Stimulated activated naive CD8-positive, alpha-beta T cell treated with anti-CD3 and anti-CD28 coated beads, Interleukin-15, Interleukin-2, amounts not matched to agents 100 ng/mL and 50 ng/mL, for 24 hours (primary cell): Measurements from ENCODE around the gene WAC.
A peak's percentile ranks its signal among the peaks of the same experiment; 100 is the strongest.
"Not testable (repeated sequence)": the region's sequence is repeated elsewhere in the genome, so short reads cannot be mapped to it uniquely, and the experiment has no call there.

Experiments used
- H3K27ac Mint-ChIP-seq: one replicate; pipeline ENCODE4 v1.8.0; 2021; ENCODE audit warnings: mild to moderate bottlenecking, mixed read lengths
- H3K27me3 Mint-ChIP-seq: one replicate; pipeline ENCODE4 v1.8.0; 2021; ENCODE audit warnings: mixed read lengths
- H3K36me3 Mint-ChIP-seq: one replicate; pipeline ENCODE4 v1.8.0; 2021; ENCODE audit warnings: low read depth, mixed read lengths
- H3K4me1 Mint-ChIP-seq: one replicate; pipeline ENCODE4 v1.8.0; 2021; ENCODE audit warnings: low read depth, mixed read lengths
- H3K4me3 Mint-ChIP-seq: one replicate; pipeline ENCODE4 v1.8.0; 2021; ENCODE audit warnings: mild to moderate bottlenecking, mixed read lengths
- H3K9me3 Mint-ChIP-seq: one replicate; pipeline ENCODE4 v1.8.0; 2021; ENCODE audit warnings: mixed read lengths

The WAC gene, protein sequence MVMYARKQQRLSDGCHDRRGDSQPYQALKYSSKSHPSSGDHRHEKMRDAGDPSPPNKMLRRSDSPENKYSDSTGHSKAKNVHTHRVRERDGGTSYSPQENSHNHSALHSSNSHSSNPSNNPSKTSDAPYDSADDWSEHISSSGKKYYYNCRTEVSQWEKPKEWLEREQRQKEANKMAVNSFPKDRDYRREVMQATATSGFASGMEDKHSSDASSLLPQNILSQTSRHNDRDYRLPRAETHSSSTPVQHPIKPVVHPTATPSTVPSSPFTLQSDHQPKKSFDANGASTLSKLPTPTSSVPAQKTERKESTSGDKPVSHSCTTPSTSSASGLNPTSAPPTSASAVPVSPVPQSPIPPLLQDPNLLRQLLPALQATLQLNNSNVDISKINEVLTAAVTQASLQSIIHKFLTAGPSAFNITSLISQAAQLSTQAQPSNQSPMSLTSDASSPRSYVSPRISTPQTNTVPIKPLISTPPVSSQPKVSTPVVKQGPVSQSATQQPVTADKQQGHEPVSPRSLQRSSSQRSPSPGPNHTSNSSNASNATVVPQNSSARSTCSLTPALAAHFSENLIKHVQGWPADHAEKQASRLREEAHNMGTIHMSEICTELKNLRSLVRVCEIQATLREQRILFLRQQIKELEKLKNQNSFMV

DNA sequence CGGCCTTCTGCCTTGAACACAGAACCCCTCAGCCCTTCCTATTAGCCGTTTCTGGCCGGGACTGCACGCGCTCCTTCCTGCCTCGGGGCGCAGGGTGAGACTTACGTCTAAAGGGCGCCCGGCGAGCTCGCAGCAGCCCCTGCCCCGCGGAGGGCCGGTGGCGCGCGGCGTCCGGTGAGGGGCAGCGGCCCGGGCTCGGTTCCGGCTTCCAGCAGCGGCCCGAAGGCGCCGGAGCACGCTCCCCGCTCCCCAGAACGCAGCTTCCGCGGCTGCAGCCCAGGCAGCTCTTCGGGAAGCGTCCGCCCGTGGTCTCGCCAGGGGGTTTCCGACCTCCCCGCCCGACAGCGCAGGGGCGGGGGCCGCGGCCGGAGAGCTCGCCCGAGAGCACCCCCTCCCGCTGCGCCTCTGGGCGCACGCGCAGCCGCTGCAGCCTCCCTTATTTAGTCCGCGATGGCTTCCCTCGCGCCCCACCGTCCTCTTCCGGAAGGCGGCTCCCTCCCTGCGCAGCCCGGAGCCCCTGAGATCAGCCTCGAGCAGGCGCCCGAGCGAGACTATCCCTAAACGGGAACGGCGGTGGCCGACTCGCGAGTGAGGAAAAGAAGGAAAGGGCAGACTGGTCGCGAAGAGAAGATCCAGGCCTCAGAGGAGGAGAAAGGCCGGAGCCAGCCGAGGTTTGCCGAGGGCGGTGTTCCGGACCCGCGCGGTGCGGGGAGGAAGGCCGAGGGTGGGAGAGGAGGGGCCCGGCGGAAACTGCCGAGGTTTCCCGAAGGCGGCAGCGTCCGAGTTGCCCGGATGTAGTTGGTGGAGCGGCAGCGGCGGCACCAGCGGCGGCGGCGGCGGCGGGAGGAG is at the start of gene WAC:
Gene WAC (plus strand): TSS at position 782 of the 849 bp plus-strand sequence. CDS start 462 bp downstream, outside the sequence.
- H3K9me3 Mint-ChIP-seq: no peaks in the 10 kb centered on the region
- peak within 1 kb of the TSS; percentile 98 for H3K4me3 Mint-ChIP-seq
- H3K36me3 Mint-ChIP-seq: peaks cover 65% of the 10 kb centered on the region
- no peaks in the 10 kb centered on the region for H3K27me3 Mint-ChIP-seq
- peaks cover 65% of the 10 kb centered on the region for H3K4me1 Mint-ChIP-seq
- peak within 1 kb of the TSS; percentile 100 for H3K27ac Mint-ChIP-seq

DNA sequence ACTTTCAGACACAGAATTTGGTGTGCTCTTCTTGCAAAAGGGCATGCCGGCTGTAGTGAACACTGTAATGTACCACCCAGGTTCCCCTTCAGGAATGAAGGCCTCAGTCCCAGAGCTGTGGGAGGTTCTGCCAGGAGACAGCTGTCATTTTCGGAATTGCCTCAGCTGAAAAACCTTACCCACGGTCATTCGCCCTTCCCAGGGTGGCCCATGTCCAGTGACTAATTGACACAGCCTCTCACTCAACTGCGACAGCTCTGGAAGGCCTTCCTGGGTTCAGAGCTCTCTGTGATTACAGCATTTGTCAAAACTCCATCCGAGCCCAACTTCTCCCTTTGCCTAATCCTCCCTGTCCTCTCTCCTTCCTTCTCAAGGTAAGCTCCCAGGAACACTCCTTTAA is 43.7 kb upstream of the WAC start:
- Mint-ChIP-seq H3K4me3 (no peak overlapping the region), H3K27me3 (peaks cover 3% of the 10 kb centered on the region), H3K9me3 (peaks cover 3% of the 10 kb centered on the region), H3K4me1 (peaks cover 4% of the 10 kb centered on the region), H3K36me3 (no peaks in the 10 kb centered on the region), H3K27ac (no peak overlapping the region)

DNA sequence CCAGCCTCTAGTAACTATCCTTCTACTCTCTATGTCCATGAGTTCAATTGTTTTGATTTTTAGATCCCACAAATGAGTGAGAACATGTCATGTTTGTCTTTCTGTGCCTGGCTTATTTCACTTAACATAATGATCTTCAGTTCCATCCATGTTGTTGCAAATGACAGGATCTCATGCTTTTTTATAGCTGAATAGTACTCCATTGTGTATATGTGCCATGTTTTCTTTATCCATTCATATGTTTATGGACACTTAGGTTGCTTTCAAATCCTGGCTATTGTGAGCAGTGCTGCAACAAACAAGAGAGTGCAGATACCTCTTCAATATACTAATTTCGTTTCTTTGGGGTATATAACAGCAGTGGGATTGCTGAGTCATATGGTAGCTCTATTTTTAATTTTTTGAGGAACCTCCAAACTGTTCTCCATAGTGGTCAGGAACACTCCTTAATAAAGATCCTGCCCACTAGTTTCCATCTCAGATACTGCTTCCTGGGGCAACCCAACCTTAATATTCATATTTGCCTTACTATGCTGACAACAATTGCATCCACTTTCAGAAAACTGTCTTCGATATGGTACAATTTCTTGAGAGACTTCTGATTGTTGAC is 42.6 kb upstream of the WAC start:
- not testable (repeated sequence) for H3K9me3 Mint-ChIP-seq, H3K4me1 Mint-ChIP-seq, H3K4me3 Mint-ChIP-seq, H3K36me3 Mint-ChIP-seq, H3K27me3 Mint-ChIP-seq, H3K27ac Mint-ChIP-seq

DNA sequence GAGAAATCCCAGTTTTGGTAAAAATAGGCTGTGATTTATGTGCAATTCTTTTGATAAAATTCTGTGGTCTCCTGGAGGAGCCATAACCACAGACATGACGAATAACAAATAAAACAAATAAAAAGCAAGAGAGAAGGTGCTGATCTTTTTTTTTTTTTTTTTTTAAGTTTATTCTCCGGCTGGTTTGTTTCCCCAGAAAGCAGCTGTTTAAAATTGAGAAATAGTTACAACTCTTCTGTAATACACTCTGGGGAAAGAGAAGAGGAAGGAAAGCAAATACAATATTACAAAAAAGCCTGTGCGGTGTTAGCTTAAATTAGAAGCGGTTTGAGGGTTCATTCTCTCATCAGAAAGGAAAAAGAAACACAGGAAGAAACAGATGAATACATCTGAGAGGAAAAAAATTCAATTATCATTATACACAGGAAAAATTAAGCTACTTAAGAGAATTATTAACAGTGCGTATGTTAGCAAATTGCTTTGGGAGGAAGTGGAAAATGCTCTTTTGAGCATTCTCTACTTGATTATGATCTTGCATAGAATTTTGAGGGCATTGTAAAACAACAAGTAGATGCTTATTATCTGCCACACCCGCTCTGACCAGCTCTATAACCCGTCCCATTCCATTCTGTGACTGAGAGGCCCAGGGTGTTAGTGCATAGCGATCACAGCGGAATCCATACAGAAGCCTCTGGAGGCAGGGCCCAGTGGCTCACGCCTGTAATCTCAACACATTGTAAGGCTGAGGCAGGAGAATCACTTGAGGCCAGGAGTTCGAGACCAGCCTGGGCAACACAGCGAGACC is 40.6 kb upstream of the WAC start:
- Mint-ChIP-seq H3K9me3 (peaks cover 3% of the 10 kb centered on the region), H3K4me3 (no peak overlapping the region), H3K27ac (no peak overlapping the region), H3K36me3 (no peaks in the 10 kb centered on the region), H3K4me1 (peaks cover under 1% of the 10 kb centered on the region), H3K27me3 (no peaks in the 10 kb centered on the region)

DNA sequence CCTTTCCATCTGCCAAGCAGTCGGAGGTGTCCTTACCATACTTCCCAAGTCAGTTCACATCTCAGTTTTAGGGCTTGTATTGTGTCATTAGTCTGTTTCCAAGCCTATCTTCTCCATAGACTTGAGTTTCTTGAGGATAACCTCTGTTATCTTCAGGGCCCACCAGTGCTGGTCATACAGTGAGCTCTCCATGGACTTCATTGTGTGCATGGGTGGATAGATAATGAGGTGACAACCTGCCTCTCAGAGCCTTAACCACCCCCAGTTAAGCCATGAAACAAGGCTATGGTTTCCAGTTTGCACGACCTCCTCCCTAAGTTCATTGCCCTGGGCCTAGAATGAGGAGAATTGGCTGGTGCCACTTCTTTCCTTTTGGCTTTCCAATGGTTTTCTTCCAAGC is 38.5 kb upstream of the WAC start:
- H3K27me3 Mint-ChIP-seq: no peaks in the 10 kb centered on the region
- peaks cover 3% of the 10 kb centered on the region for H3K9me3 Mint-ChIP-seq
- no peak overlapping the region for H3K4me3 Mint-ChIP-seq
- no peaks in the 10 kb centered on the region for H3K36me3 Mint-ChIP-seq
- H3K27ac Mint-ChIP-seq: no peak overlapping the region
- no peaks in the 10 kb centered on the region for H3K4me1 Mint-ChIP-seq

DNA sequence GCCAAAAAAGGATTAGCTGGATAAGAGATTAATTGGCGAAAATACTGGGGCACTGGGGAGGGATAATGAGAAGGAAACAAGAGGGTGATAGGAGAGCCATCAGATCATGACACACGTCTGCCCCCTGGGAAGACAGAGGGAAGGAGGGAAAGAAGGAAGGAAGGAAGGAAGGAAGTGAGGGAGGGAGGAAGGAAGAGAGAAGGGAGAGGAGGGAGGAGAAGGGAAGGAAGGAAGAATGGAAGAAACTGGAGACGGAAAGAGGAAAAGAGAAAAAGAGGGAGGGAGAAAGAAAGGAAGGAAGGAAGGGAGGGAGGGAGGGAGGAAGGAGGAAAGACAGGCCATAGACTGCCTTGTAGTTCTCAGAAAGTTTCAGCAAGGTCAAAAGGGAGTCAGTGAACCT is 37.8 kb upstream of the WAC start:
- Mint-ChIP-seq H3K4me1 (no peaks in the 10 kb centered on the region), H3K9me3 (peaks cover 2% of the 10 kb centered on the region), H3K27ac (no peak overlapping the region), H3K36me3 (no peaks in the 10 kb centered on the region), H3K4me3 (no peak overlapping the region), H3K27me3 (no peaks in the 10 kb centered on the region)

DNA sequence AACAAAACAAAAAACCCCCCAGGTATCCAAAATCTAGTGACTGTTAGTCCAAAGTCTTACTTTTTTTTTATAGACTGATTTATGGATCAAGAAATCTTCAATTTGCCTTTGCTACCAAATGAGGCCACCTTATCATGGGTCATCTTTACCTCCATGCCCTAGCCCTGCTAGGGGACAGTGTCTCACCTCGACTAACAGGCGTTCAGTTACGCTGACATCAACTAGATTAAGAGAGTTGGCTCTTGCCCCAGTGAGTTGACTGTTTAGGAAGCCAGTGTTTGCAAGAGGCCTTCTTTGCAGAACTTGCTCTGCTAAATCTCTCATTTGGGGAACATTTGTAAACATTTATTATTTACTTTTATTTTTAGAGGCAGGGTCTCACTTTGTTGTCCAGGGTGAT is 36.9 kb upstream of the WAC start:
- Mint-ChIP-seq H3K36me3 (no peaks in the 10 kb centered on the region), H3K27ac (no peak overlapping the region), H3K4me3 (no peak overlapping the region)

DNA sequence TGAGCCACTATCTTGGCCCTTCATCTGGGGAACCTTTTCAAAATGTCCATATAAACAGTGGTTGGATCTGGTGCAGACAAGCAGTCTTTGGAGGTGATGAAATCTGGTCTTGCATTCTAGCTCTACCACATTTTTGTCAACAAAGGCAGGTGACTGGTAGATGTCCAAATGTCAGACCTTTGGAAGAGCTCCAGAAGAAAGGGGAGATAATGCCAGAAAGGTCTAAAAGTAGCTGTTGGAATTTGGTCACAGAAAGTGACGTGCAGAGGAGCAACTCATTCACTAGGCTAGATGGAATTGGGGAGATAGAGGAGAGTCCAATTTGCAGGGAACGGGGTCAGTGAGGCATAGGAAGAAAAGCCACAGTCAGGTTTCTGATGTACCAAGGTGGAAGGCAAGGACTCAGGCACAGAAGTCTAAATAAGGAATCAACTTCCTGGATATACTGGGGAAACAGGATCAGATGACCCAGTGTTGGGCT is 36.4 kb upstream of the WAC start:
- Mint-ChIP-seq H3K27ac (no peak overlapping the region), H3K27me3 (no peaks in the 10 kb centered on the region), H3K9me3 (no peaks in the 10 kb centered on the region)

More for the DNA sequence above, 36.9 kb upstream of the WAC start:
- no peaks in the 10 kb centered on the region for H3K9me3 Mint-ChIP-seq
- H3K27me3 Mint-ChIP-seq: no peaks in the 10 kb centered on the region
- H3K4me1 Mint-ChIP-seq: no peaks in the 10 kb centered on the region

DNA sequence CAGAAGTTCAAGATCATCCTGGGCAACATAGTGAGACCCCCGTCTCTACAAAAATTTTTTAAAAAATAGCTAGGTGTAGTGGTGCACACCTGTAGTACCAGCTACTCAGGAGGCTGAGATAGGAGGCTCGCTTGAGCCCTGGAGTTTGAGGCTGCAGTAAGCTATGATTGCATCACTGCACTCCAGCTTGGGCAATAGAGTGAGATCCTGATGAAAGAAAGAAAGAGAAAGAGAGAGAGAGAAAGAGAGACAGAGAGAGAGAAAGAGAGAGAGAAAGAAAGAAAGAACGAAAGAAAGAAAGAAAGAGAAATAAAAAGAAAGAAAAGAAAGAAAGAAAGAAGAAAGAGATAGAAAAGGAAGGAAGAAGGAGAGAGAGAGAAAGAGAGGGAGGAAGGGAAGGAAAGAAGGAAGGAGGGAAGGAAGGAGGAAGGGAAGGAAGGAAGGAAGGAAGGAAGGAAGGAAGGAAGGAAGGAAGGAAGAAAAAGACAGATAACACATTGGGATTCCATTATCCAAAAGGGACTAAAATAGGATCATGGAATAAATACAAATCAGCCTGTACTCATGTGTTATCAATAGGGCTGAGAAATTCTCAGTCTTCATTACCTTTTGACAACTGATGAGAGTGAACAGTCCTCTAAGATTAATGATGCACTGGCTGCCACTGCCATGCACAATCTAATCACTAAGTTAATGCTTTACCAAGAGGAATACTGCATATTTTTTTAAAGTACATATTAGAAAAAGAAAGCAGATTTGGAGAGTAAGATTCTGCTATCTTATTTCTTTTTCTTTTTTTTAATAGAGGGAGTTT is 35.4 kb upstream of the WAC start:
- no peaks in the 10 kb centered on the region for H3K9me3 Mint-ChIP-seq
- H3K4me3 Mint-ChIP-seq: no peak overlapping the region
- H3K27me3 Mint-ChIP-seq: no peaks in the 10 kb centered on the region
- H3K4me1 Mint-ChIP-seq: peaks cover 3% of the 10 kb centered on the region
- peak overlapping the region; percentile 47 for H3K27ac Mint-ChIP-seq
- no peaks in the 10 kb centered on the region for H3K36me3 Mint-ChIP-seq

More for the DNA sequence above, 36.4 kb upstream of the WAC start:
- Mint-ChIP-seq H3K4me3 (no peak overlapping the region), H3K4me1 (no peaks in the 10 kb centered on the region), H3K36me3 (no peaks in the 10 kb centered on the region)

DNA sequence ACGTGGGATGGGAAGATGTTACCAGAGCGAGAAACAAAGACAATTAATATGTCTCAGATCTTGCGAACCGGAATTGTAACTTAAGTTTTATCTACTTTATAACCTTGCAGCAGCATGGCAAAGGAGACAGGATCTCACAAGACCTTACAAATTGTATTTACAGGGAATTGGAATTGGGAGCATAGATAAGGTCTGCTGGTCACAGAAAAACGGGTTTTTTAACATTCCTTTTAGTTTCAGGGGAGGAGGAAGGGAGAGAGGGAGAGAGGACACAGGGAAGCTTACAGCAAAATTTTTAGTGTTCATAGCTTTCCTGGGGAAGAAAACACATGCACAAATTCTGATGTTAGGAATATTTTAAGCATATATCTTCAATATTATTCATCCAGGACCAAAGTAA is 32.7 kb upstream of the WAC start:
- H3K9me3 Mint-ChIP-seq, H3K36me3 Mint-ChIP-seq, H3K27me3 Mint-ChIP-seq, H3K27ac Mint-ChIP-seq, H3K4me1 Mint-ChIP-seq, H3K4me3 Mint-ChIP-seq: not testable (repeated sequence)

DNA sequence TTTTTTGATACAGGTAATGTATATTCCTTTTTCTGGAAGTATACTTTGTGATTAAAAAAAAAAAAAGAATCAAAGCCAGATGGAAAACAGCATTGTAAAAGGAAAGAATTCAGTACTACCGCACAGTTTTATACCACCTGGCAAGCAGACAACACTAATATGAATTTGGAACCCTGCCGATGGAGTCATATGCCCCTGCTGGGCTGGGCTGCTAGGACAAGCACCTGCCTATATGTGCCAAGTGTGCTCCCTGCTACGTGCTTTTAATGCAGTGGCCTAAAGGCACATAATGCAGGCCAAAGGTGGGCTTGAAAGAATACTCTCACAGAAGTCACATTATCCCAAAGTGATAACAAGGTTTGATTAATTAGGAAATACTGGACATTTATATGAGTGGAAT is 29.8 kb upstream of the WAC start:
- Mint-ChIP-seq H3K36me3 (no peaks in the 10 kb centered on the region), H3K4me1 (peaks cover 3% of the 10 kb centered on the region), H3K27ac (no peak overlapping the region), H3K27me3 (no peaks in the 10 kb centered on the region), H3K9me3 (no peaks in the 10 kb centered on the region), H3K4me3 (no peak overlapping the region)

DNA sequence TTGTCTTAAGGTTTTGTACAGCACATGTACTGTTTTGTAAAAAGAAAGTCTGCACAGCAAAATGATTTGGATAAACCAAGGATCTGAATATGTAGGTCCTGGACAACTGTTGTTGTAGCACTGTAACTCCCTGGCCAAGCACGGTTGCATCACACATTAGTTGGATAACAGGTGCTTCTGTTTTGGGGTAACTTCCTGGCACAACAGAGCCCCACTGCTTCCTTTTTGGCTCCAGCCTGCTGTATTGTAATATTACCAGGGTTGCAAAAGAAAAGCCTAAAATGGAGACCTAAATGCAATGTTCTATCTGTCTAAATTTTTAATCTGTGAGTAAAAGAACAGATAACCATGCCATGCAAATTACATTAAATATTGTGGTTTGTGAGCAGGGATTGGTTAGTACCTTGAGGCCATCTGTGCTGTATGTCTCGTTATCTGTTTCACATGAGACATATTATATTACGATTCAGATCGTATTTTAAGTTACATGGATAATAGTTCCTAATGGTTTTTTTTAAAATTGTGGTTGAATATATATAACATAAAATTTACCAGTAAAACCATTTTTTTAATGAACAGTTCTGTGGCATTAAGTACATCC is 27.5 kb upstream of the WAC start:
- Mint-ChIP-seq H3K9me3 (no peaks in the 10 kb centered on the region), H3K36me3 (no peaks in the 10 kb centered on the region), H3K27ac (no peak overlapping the region), H3K4me1 (peaks cover 3% of the 10 kb centered on the region), H3K4me3 (no peak overlapping the region), H3K27me3 (no peaks in the 10 kb centered on the region)

DNA sequence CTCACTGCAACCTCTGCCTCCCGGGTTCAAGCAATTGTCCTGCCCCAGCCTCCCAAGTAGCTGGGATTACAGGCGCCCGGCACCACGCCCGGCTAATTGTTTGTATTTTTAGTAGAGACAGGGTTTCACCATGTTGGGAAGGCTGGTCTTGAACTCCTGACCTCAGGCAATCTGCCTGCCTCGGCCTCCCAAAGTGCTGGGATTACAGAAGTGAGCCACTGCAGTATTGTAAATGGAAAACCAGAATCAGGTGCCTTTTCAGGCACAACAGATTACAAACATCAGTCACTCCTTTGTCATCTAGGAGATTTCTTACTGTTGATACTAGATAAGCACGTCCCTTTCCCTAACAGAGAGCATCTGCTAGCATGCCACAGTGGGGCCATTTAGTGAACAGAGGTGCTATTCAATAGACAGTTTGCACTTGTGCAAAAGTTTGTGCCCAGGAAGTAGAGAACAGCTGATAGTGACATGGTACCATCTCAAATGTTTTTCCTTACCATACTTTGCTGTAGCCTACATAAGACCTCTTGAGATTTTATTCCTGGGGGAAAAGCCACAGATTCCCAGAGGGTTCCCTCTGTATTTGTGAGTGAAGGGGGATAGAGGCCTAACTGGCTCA is 24.5 kb upstream of the WAC start:
- Mint-ChIP-seq H3K27ac (no peak overlapping the region), H3K4me3 (no peak overlapping the region), H3K4me1 (no peaks in the 10 kb centered on the region), H3K9me3 (no peaks in the 10 kb centered on the region), H3K27me3 (no peaks in the 10 kb centered on the region), H3K36me3 (no peaks in the 10 kb centered on the region)
